ENCODE data around the gene TMEM201. TPM values are rescaled to one million over a fixed set of nuclear protein-coding genes. Genes with fewer than 3 reads are reported as not detected.

TMEM201 gene
- total and polyA plus RNA-seq, 2 donors (not counting 3 experiments of a cell fraction or from before 2014, with no cell fraction given), result 8.3 to 24.8 TPM

- Histone ChIP-seq H3K27ac (ENCODE audit: insufficient read depth, low read depth, low read length) (no peak overlapping the region), H3K4me1 (ENCODE audit: control insufficient read depth, extremely low read depth, insufficient read depth, low read length) (no peaks in the 10 kb centered on the region), H3K4me3 (replicated peaks in 1 of 3; ENCODE audit: insufficient read depth in 1 of 3, low read depth in 1 of 3, low read length in 3 of 3) (no peak overlapping the region), H3K9me3 (replicated peaks; ENCODE audit: control insufficient read depth, insufficient read depth, low read length) (no peaks in the 10 kb centered on the region), H3K4me2 (ENCODE audit: insufficient read depth, low read length) (no peak overlapping the region), H4K20me1 (replicated peaks; ENCODE audit: control insufficient read depth, extremely low read depth, insufficient read depth, low read length) (no peaks in the 10 kb centered on the region), H3K79me2 (ENCODE audit: control insufficient read depth, insufficient read depth, low read length) (no peaks in the 10 kb centered on the region), H3K9me1 (replicated peaks; ENCODE audit: control insufficient read depth, extremely low read depth, insufficient read depth, low read length) (no peaks in the 10 kb centered on the region), H3K36me3 (ENCODE audit: control insufficient read depth in 2 of 2, extremely low read depth in 1 of 2, insufficient read depth in 2 of 2, low read length in 2 of 2) (no peaks in the 10 kb centered on the region), H2AFZ (ENCODE audit: low read depth, low read length) (no peak overlapping the region), H3K27me3 (ENCODE audit: control insufficient read depth in 2 of 2, insufficient read depth in 2 of 2, low read length in 2 of 2) (peaks cover 6 to 8% of the 10 kb centered on the region in 2 experiments), H3K9ac (replicated peaks; ENCODE audit: extremely low read depth, insufficient read depth, low read length) (no peak overlapping the region)
- no TSS peak for BruUV-seq (replicated peaks)
- DNase-seq (ENCODE audit: low read depth, low spot score), result no peak
- CTCF ChIA-PET, result interaction anchor here (1.5 kb wide), 1 partner anchor 30 kb away, joined by 7 read pairs; no protein-coding TSS in a partner anchor
- dilution Hi-C loops (cut with MboI; ENCODE audit: extremely low pct_ligation_motif_present, low sequenced_read_pairs), result no loop called here
- intact Hi-C loops (cut with micrococcal nuclease), result no loop called here
- POLR2A ChIA-PET, result no interaction called here
- FAIRE-seq, result no peak
- no peak for TF ChIP-seq FOS (IDR thresholded peaks at IDR 0.05; ENCODE audit: borderline replicate concordance, insufficient read depth, low read length)
Measured at GRCh38 chr1:9646037-9646436, 57.3 kb downstream of the TMEM201 start.

- CTCF ChIA-PET, result no interaction called here
- Histone ChIP-seq H3K27me3 (ENCODE audit: control insufficient read depth in 2 of 2, insufficient read depth in 2 of 2, low read length in 2 of 2) (peaks cover 20 to 28% of the 10 kb centered on the region in 2 experiments), H3K27ac (ENCODE audit: insufficient read depth, low read depth, low read length) (no peak overlapping the region), H4K20me1 (replicated peaks; ENCODE audit: control insufficient read depth, extremely low read depth, insufficient read depth, low read length) (no peaks in the 10 kb centered on the region), H3K4me2 (ENCODE audit: insufficient read depth, low read length) (no peak overlapping the region), H3K9ac (replicated peaks; ENCODE audit: extremely low read depth, insufficient read depth, low read length) (no peak overlapping the region), H3K9me3 (replicated peaks; ENCODE audit: control insufficient read depth, insufficient read depth, low read length) (no peaks in the 10 kb centered on the region), H3K4me3 (replicated peaks in 1 of 3; ENCODE audit: insufficient read depth in 1 of 3, low read depth in 1 of 3, low read length in 3 of 3) (no peak overlapping the region), H3K9me1 (replicated peaks; ENCODE audit: control insufficient read depth, extremely low read depth, insufficient read depth, low read length) (no peaks in the 10 kb centered on the region), H3K79me2 (ENCODE audit: control insufficient read depth, insufficient read depth, low read length) (no peaks in the 10 kb centered on the region), H3K4me1 (ENCODE audit: control insufficient read depth, extremely low read depth, insufficient read depth, low read length) (peaks cover 7% of the 10 kb centered on the region), H3K36me3 (ENCODE audit: control insufficient read depth in 2 of 2, extremely low read depth in 1 of 2, insufficient read depth in 2 of 2, low read length in 2 of 2) (no peaks in the 10 kb centered on the region), H2AFZ (ENCODE audit: low read depth, low read length) (no peak overlapping the region)
- dilution Hi-C loops (cut with MboI; ENCODE audit: extremely low pct_ligation_motif_present, low sequenced_read_pairs) (no loop called here), intact Hi-C loops (cut with micrococcal nuclease) (no loop called here)
- DNase-seq (ENCODE audit: low read depth, low spot score), result no peak
- POLR2A ChIA-PET, result no interaction called here
- TF ChIP-seq EZH2 (IDR thresholded peaks at IDR 0.05; ENCODE audit: borderline replicate concordance, low read depth, low read length, severe bottlenecking), result no peak
- TF ChIP-seq GATA2 (IDR thresholded peaks at IDR 0.05; ENCODE audit: insufficient read depth, insufficient read length, low read depth, low read length), result no peak
- no peak for TF ChIP-seq POLR2A (IDR thresholded peaks at IDR 0.05; ENCODE audit: low read depth, low read length)
- no peak for TF ChIP-seq JUN (IDR thresholded peaks at IDR 0.05; ENCODE audit: borderline replicate concordance, insufficient read depth, insufficient read length, low read depth)
- no peak for TF ChIP-seq FOS (IDR thresholded peaks at IDR 0.05; ENCODE audit: borderline replicate concordance, insufficient read depth, low read length)
- no peak for TF ChIP-seq POLR2AphosphoS5 (IDR thresholded peaks at IDR 0.05; ENCODE audit: insufficient read depth, low read depth, low read length)
- TF ChIP-seq MYC (IDR thresholded peaks at IDR 0.05; ENCODE audit: low read depth, low read length), result no peak
- TF ChIP-seq MAX (IDR thresholded peaks at IDR 0.05; ENCODE audit: insufficient read depth, insufficient read length), result no peak
- TF ChIP-seq CTCF (IDR thresholded peaks at IDR 0.05; ENCODE audit: extremely low read depth in 1 of 2, insufficient read depth in 1 of 2, low read depth in 1 of 2, low read length in 2 of 2), result no peak
- no TSS peak for BruUV-seq (replicated peaks)
- no peak for FAIRE-seq
Measured at GRCh38 chr1:9648171-9648570, 59.5 kb downstream of the TMEM201 start.
